Mammary epithelial cell (primary cell): Measurements from ENCODE around the gene LCN1.

ENCODE experiments used
- CTCF ChIP-seq, 2 donors: IDR thresholded peaks in 1 of 2; conservative IDR thresholded peaks in 1 of 2; 2 replicates each; pipeline ENCODE4 v1.5.1; 2011 to 2012; ENCODE audit warnings: inconsistent platforms in 2 of 2, low read length in 2 of 2, mild to moderate bottlenecking in 2 of 2, control low read depth in 1 of 2, low read depth in 1 of 2; ENCODE audit not compliant: insufficient read depth in 1 of 2; ENCODE audit errors: extremely low read depth in 1 of 2
- EZH2 ChIP-seq: IDR thresholded peaks from 2 replicates; pipeline ENCODE4 v1.6.1; 2012; ENCODE audit warnings: low read length, inconsistent platforms, borderline replicate concordance

GRCh38 chr9:135526730-135527571, 5.7 kb downstream of the LCN1 start:
- no peak for TF ChIP-seq CTCF (conservative IDR thresholded peaks at IDR 0.05 in 1 of 2, IDR thresholded peaks at IDR 0.05 in 1 of 2; ENCODE audit: extremely low read depth in 1 of 2, insufficient read depth in 1 of 2, low read depth in 1 of 2, low read length in 2 of 2)
- no peak for TF ChIP-seq EZH2
